Measurements from ENCODE around the gene SPAST. TPM values are rescaled to one million over a fixed set of nuclear protein-coding genes. Genes with fewer than 3 reads are reported as not detected.
A peak's percentile ranks its signal among the peaks of the same experiment; 100 is the strongest.
"Not testable (repeated sequence)": the region's sequence is repeated elsewhere in the genome, so short reads cannot be mapped to it uniquely, and the experiment has no call there.

Gene SPAST
- polyA plus RNA-seq, 2 donors = 3.6 to 3.9 TPM

DNA sequence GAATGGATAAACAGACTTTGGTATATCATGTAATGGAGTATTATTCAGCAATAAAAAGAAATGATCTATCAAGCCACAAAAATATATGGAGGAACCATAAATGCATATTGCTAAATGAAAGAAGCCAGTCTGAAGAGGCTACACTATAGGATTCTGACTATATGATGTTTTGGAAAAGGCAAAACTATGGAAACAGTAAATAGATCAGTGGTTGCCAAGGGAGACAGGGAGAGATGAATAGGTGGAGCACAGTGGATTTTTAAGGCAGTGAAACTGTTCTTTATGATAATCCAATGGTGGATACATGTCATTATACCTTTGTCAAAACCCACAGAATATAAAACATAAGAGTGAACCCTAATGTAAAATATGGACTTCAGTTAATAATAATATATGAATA lies 61.3 kb downstream of the SPAST start:
- H3K36me3 ChIP-seq (ENCODE audit: control insufficient read depth in 2 of 2, insufficient read depth in 2 of 2, low read length in 1 of 2) = peaks cover 0 to 2% of the 10 kb centered on the region in 2 donors
- no peaks in the 10 kb centered on the region for H3K9me3 ChIP-seq (ENCODE audit: control insufficient read depth in 2 of 2, insufficient read depth in 1 of 2, low read depth in 1 of 2, low read length in 1 of 2)
- H3K27me3 ChIP-seq (ENCODE audit: control insufficient read depth in 1 of 2, insufficient read depth in 2 of 2, low read length in 2 of 2) = no peaks in the 10 kb centered on the region
- H3K27ac ChIP-seq (ENCODE audit: low read depth in 2 of 2, low read length in 1 of 2) = no peak overlapping the region
- H3K4me3 ChIP-seq (ENCODE audit: low read depth in 1 of 2, low read length in 2 of 2) = no peak overlapping the region
- no peaks in the 10 kb centered on the region for H3K4me1 ChIP-seq (ENCODE audit: control insufficient read depth in 2 of 2, insufficient read depth in 2 of 2, low read length in 1 of 2)

DNA sequence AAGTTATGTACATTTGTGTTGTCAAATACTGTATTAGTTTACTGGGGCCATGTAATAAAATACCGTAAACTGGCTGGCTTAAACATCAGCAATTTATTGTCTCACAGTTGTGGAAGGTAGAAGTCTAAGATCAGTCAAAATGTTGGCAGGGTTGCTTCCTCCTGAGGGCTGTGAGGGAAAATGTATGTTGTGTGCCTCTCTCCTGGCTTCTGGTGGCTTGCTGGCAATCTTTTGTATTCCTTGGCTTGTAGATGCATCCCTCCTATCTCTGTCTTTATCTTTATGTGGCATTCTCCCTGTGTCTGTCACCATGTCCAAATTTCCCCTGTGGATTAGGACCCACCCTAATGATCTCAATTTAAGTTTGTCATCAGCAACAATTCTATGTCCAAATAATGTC lies 65.3 kb downstream of the SPAST start:
- no peak overlapping the region for H3K4me3 ChIP-seq (ENCODE audit: low read depth in 1 of 2, low read length in 2 of 2)
- H3K4me1 ChIP-seq (ENCODE audit: control insufficient read depth in 2 of 2, insufficient read depth in 2 of 2, low read length in 1 of 2) = no peaks in the 10 kb centered on the region
- WGBS, 2 donors = 97 to 100% methylated on average over 1 of the region's 1 CpG
- peaks cover 0 to 6% of the 10 kb centered on the region in 2 donors for H3K36me3 ChIP-seq (ENCODE audit: control insufficient read depth in 2 of 2, insufficient read depth in 2 of 2, low read length in 1 of 2)
- H3K9me3 ChIP-seq (ENCODE audit: control insufficient read depth in 2 of 2, insufficient read depth in 1 of 2, low read depth in 1 of 2, low read length in 1 of 2) = no peaks in the 10 kb centered on the region
- no peaks in the 10 kb centered on the region for H3K27me3 ChIP-seq (ENCODE audit: control insufficient read depth in 1 of 2, insufficient read depth in 2 of 2, low read length in 2 of 2)
- H3K27ac ChIP-seq (ENCODE audit: low read depth in 2 of 2, low read length in 1 of 2) = no peak overlapping the region

DNA sequence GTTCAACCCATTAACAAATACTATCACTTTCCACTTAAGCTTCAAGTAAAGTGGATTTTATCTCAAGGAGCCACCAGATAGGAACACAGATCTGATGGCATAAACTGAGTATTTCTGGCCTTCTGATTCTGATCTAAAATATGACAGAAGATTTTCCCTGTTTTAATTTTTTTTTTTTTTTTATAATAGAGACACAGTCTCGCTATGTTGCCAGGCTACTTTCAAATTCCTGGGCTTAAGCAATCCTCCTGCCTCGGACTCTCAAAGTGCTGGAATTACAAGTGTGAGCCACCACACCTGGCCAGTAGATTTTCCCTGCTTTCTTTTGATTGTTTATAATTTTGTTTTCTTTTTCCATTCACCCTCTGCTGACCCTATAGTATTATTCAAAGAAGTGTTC lies 65.7 kb downstream of the SPAST start:
- WGBS, 2 donors = 91 to 94% methylated on average over 2 of the region's 2 CpGs
- no peak overlapping the region for H3K4me3 ChIP-seq (ENCODE audit: low read depth in 1 of 2, low read length in 2 of 2)
- H3K9me3 ChIP-seq (ENCODE audit: control insufficient read depth in 2 of 2, insufficient read depth in 1 of 2, low read depth in 1 of 2, low read length in 1 of 2) = no peaks in the 10 kb centered on the region
- H3K27ac ChIP-seq (ENCODE audit: low read depth in 2 of 2, low read length in 1 of 2) = no peak overlapping the region
- H3K36me3 ChIP-seq (ENCODE audit: control insufficient read depth in 2 of 2, insufficient read depth in 2 of 2, low read length in 1 of 2) = peaks cover 0 to 6% of the 10 kb centered on the region in 2 donors
- no peaks in the 10 kb centered on the region for H3K27me3 ChIP-seq (ENCODE audit: control insufficient read depth in 1 of 2, insufficient read depth in 2 of 2, low read length in 2 of 2)
- H3K4me1 ChIP-seq (ENCODE audit: control insufficient read depth in 2 of 2, insufficient read depth in 2 of 2, low read length in 1 of 2) = no peaks in the 10 kb centered on the region

DNA sequence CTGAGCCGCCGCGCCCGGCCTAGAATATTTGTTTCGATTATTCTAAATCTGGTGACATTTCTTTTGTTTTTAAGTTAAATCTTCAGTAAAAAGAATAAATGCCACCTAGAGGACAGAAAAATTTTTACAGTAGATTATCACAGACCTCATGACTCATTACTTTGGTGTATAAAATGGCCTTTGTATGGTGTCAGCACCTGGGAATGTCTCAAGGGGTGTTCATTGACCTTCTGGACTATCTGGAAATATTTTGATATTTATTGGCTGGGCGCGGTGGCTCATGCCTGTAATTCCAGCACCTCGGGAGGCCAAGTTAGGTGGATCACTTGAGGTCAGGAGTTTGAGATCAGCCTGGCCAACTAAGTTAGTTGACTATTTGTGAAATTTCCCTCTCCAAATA lies 72.1 kb downstream of the SPAST start:
- H3K36me3 ChIP-seq (ENCODE audit: control insufficient read depth in 2 of 2, insufficient read depth in 2 of 2, low read length in 1 of 2) = peaks cover 0 to 3% of the 10 kb centered on the region in 2 donors
- WGBS, 2 donors = 83 to 91% methylated on average over 8 of the region's 8 CpGs
- no peaks in the 10 kb centered on the region for H3K4me1 ChIP-seq (ENCODE audit: control insufficient read depth in 2 of 2, insufficient read depth in 2 of 2, low read length in 1 of 2)
- H3K27ac ChIP-seq (ENCODE audit: low read depth in 2 of 2, low read length in 1 of 2) = no peak overlapping the region
- H3K4me3 ChIP-seq (ENCODE audit: low read depth in 1 of 2, low read length in 2 of 2) = no peak overlapping the region
- H3K27me3 ChIP-seq (ENCODE audit: control insufficient read depth in 1 of 2, insufficient read depth in 2 of 2, low read length in 2 of 2) = no peaks in the 10 kb centered on the region
- no peaks in the 10 kb centered on the region for H3K9me3 ChIP-seq (ENCODE audit: control insufficient read depth in 2 of 2, insufficient read depth in 1 of 2, low read depth in 1 of 2, low read length in 1 of 2)

DNA sequence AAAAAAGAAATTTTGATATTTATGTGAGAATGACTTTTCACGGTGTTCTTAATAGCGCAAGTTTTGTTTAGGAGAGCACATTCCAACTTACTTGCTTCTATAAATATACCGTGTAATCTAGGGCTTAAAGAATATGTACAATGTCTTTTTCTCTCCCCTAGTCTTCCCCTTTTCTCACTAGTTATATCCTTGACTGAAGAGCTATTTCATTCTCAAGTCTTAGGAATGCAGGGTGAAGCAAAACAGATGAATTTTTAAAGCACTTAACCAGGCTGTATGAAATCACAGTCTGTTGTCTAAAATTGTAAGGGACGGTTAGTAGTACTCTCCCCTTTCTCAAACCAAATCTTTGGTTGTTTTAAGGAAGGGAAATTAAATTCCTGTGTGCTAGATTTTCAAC lies 72.7 kb downstream of the SPAST start:
- no peaks in the 10 kb centered on the region for H3K9me3 ChIP-seq (ENCODE audit: control insufficient read depth in 2 of 2, insufficient read depth in 1 of 2, low read depth in 1 of 2, low read length in 1 of 2)
- H3K27me3 ChIP-seq (ENCODE audit: control insufficient read depth in 1 of 2, insufficient read depth in 2 of 2, low read length in 2 of 2) = no peaks in the 10 kb centered on the region
- H3K27ac ChIP-seq (ENCODE audit: low read depth in 2 of 2, low read length in 1 of 2) = no peak overlapping the region
- H3K4me3 ChIP-seq (ENCODE audit: low read depth in 1 of 2, low read length in 2 of 2) = no peak overlapping the region
- H3K4me1 ChIP-seq (ENCODE audit: control insufficient read depth in 2 of 2, insufficient read depth in 2 of 2, low read length in 1 of 2) = no peaks in the 10 kb centered on the region
- WGBS, 2 donors = 85% methylated on average over 4 of the region's 4 CpGs
- H3K36me3 ChIP-seq (ENCODE audit: control insufficient read depth in 2 of 2, insufficient read depth in 2 of 2, low read length in 1 of 2) = peaks cover 0 to 3% of the 10 kb centered on the region in 2 donors

DNA sequence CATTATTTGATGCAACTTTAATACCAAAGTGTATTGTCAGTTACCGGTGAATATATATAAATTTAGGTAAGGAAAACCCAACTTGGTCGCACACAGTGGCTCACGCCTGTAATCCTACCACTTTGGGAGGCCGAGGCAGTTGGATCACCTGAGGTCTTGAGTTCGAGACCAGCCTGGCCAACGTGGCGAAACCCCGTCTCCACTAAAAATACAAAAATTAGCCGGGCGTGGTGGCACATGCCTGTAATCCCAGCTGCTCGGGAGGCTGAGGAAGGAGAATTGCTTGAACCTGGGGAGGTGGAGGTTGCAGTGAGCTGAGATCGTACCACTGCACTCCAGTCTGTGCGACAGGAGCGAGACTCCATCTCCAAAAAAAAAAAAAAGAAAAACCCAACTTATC lies 88.2 kb downstream of the SPAST start:
- H3K36me3 ChIP-seq (ENCODE audit: control insufficient read depth in 2 of 2, insufficient read depth in 2 of 2, low read length in 1 of 2); H3K27me3 ChIP-seq (ENCODE audit: control insufficient read depth in 1 of 2, insufficient read depth in 2 of 2, low read length in 2 of 2); H3K27ac ChIP-seq (ENCODE audit: low read depth in 2 of 2, low read length in 1 of 2); H3K4me3 ChIP-seq (ENCODE audit: low read depth in 1 of 2, low read length in 2 of 2); H3K4me1 ChIP-seq (ENCODE audit: control insufficient read depth in 2 of 2, insufficient read depth in 2 of 2, low read length in 1 of 2); H3K9me3 ChIP-seq (ENCODE audit: control insufficient read depth in 2 of 2, insufficient read depth in 1 of 2, low read depth in 1 of 2, low read length in 1 of 2): not testable (repeated sequence)
- WGBS, 2 donors = 97 to 99% methylated on average over 14 of the region's 14 CpGs

DNA sequence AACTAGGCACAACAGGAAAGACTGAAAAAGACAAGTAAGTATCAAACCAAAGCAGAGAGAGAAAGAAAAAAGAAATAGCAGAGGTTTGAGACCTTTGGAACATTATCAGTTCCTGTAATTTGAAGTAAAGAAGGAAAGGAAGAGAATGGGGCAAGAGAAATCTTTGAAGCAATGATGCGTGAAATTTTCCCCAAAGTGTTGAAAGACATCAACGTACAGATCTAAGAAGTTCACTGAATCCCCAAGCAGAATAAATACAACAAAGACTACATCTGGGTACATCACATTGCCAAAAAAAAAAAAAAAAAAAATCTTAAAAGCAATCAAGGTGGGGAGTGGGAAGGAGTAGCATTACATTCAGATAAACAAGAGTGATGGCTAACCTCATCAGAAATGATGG lies 96.3 kb downstream of the SPAST start:
- Histone ChIP-seq H3K4me3 (ENCODE audit: low read depth in 1 of 2, low read length in 2 of 2) (no peak overlapping the region), H3K27ac (ENCODE audit: low read depth in 2 of 2, low read length in 1 of 2) (no peak overlapping the region), H3K27me3 (ENCODE audit: control insufficient read depth in 1 of 2, insufficient read depth in 2 of 2, low read length in 2 of 2) (no peaks in the 10 kb centered on the region), H3K4me1 (ENCODE audit: control insufficient read depth in 2 of 2, insufficient read depth in 2 of 2, low read length in 1 of 2) (no peaks in the 10 kb centered on the region), H3K9me3 (ENCODE audit: control insufficient read depth in 2 of 2, insufficient read depth in 1 of 2, low read depth in 1 of 2, low read length in 1 of 2) (no peaks in the 10 kb centered on the region), H3K36me3 (ENCODE audit: control insufficient read depth in 2 of 2, insufficient read depth in 2 of 2, low read length in 1 of 2) (no peaks in the 10 kb centered on the region)
- WGBS, 2 donors = 97 to 98% methylated on average over 2 of the region's 2 CpGs

DNA sequence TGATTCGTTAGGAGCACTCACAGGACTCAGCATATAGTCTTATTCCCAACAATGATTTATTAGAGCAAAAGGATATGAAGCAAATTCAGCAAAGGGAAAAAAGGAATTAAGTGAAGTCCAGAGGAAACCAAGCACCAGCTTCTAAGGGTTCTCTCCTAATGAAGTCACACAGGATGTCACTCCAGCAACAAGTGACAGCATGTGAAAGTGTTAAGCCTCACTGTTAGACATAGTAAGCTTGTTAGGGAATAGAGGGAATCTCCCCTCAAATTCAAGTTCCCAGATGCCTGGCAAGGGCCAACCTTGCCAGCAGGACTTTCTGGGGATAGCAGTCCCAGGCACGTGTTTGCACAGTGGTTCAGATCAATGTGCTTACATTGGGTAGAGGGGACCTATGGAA lies 97.9 kb downstream of the SPAST start:
- Histone ChIP-seq H3K4me3 (ENCODE audit: low read depth in 1 of 2, low read length in 2 of 2) (no peak overlapping the region), H3K27ac (ENCODE audit: low read depth in 2 of 2, low read length in 1 of 2) (no peak overlapping the region), H3K9me3 (ENCODE audit: control insufficient read depth in 2 of 2, insufficient read depth in 1 of 2, low read depth in 1 of 2, low read length in 1 of 2) (no peaks in the 10 kb centered on the region), H3K27me3 (ENCODE audit: control insufficient read depth in 1 of 2, insufficient read depth in 2 of 2, low read length in 2 of 2) (no peaks in the 10 kb centered on the region), H3K36me3 (ENCODE audit: control insufficient read depth in 2 of 2, insufficient read depth in 2 of 2, low read length in 1 of 2) (no peaks in the 10 kb centered on the region), H3K4me1 (ENCODE audit: control insufficient read depth in 2 of 2, insufficient read depth in 2 of 2, low read length in 1 of 2) (no peaks in the 10 kb centered on the region)
- 63 to 74% methylated on average over 2 of the region's 2 CpGs for WGBS, 2 donors

DNA sequence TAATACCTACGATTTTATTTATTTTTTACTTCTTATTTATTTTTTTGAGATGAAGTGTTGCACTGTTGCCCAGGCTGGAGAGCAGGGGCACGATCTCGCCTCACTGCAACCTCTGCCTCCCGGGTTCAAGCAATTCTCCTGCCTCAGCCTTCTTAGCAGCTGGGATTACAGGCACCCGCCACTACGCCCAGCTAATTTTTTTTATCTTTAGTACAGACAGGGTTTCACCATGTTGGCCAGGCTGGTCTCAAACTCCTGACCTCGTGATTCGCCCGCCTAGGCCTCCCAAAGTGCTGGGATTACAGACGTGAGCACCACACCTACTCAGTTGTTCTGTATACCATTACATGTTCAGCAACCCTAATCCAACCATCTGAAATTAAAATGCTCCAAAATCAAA lies 100.9 kb downstream of the SPAST start:
- not testable (repeated sequence) for H3K27me3 ChIP-seq (ENCODE audit: control insufficient read depth in 1 of 2, insufficient read depth in 2 of 2, low read length in 2 of 2); H3K27ac ChIP-seq (ENCODE audit: low read depth in 2 of 2, low read length in 1 of 2); H3K9me3 ChIP-seq (ENCODE audit: control insufficient read depth in 2 of 2, insufficient read depth in 1 of 2, low read depth in 1 of 2, low read length in 1 of 2); H3K4me3 ChIP-seq (ENCODE audit: low read depth in 1 of 2, low read length in 2 of 2); H3K36me3 ChIP-seq (ENCODE audit: control insufficient read depth in 2 of 2, insufficient read depth in 2 of 2, low read length in 1 of 2); H3K4me1 ChIP-seq (ENCODE audit: control insufficient read depth in 2 of 2, insufficient read depth in 2 of 2, low read length in 1 of 2)
- 85 to 87% methylated on average over 10 of the region's 10 CpGs for WGBS, 2 donors

DNA sequence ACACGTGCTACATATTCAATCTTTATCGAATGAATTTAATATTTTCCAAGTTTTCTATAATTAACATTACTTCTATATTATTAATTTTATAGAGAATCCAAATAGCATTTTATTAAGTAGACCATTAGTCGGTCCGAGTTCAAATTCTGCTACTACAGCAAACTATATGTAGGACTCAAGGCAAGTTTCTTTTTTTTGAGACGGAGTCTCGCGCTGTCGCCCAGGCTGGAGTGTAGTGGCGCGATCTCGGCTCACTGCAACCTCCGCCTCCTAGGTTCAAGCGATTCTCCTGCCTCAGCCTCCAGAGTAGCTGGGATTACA lies 101.6 kb downstream of the SPAST start:
- H3K27me3 ChIP-seq (ENCODE audit: control insufficient read depth in 1 of 2, insufficient read depth in 2 of 2, low read length in 2 of 2); H3K9me3 ChIP-seq (ENCODE audit: control insufficient read depth in 2 of 2, insufficient read depth in 1 of 2, low read depth in 1 of 2, low read length in 1 of 2); H3K36me3 ChIP-seq (ENCODE audit: control insufficient read depth in 2 of 2, insufficient read depth in 2 of 2, low read length in 1 of 2); H3K4me1 ChIP-seq (ENCODE audit: control insufficient read depth in 2 of 2, insufficient read depth in 2 of 2, low read length in 1 of 2): not testable (repeated sequence)
- Histone ChIP-seq H3K4me3 (ENCODE audit: low read depth in 1 of 2, low read length in 2 of 2) (peak overlapping the region; percentile 62 to 98), H3K27ac (ENCODE audit: low read depth in 2 of 2, low read length in 1 of 2) (peak overlapping the region; percentile 89 to 95)
- 6 to 8% methylated on average over 13 of the region's 13 CpGs for WGBS, 2 donors

All from esophagus (tissue), 2 donors.